HepG2 (cell line): ENCODE data around the gene BRCA1. TPM values are rescaled to one million over a fixed set of nuclear protein-coding genes. Genes with fewer than 3 reads are reported as not detected.

Source experiments
- JARID2 ChIP-seq: sonication (generic); formaldehyde crosslinking; IDR thresholded peaks from 2 replicates; pipeline ENCODE4 v1.8.1; 2023; ENCODE audit warnings: missing genetic modification reagents, inconsistent platforms; ENCODE audit not compliant: insufficient replicate concordance
- PCBP1 ChIP-seq: fragments of 200-400 bp; formaldehyde crosslinking; IDR thresholded peaks from 2 replicates; pipeline ENCODE4 v1.6.1; 2017; ENCODE audit warnings: mild to moderate bottlenecking, low read depth, low read length, borderline replicate concordance
- PCBP2 ChIP-seq: fragments of 200-400 bp; formaldehyde crosslinking; optimal IDR thresholded peaks from 2 replicates; pipeline ENCODE3; 2018; ENCODE audit warnings: low read length, low read depth; ENCODE audit not compliant: poor library complexity, severe bottlenecking
- PHF5A ChIP-seq: IDR thresholded peaks from one replicate; pipeline ENCODE4 v1.6.1; 2018; ENCODE audit warnings: low read depth, missing genetic modification reagents; ENCODE audit not compliant: unreplicated experiment
- PRDM15 ChIP-seq: sonication (generic); formaldehyde crosslinking; IDR thresholded peaks from 2 replicates; pipeline ENCODE4 v1.4.0; 2020; ENCODE audit warnings: missing genetic modification reagents
- SMYD3 ChIP-seq: sonication (generic); formaldehyde crosslinking; IDR thresholded peaks from 2 replicates; pipeline ENCODE4 v1.8.1; 2023; ENCODE audit warnings: mild to moderate bottlenecking, missing genetic modification reagents
- SP4 ChIP-seq: sonication (generic); formaldehyde crosslinking; IDR thresholded peaks from 2 replicates; pipeline ENCODE4 v1.8.1; 2023; ENCODE audit warnings: mild to moderate bottlenecking, missing genetic modification reagents
- ZBTB8A ChIP-seq: sonication (generic); formaldehyde crosslinking; IDR thresholded peaks from 2 replicates; pipeline ENCODE4 v1.4.0; 2020; ENCODE audit warnings: mild to moderate bottlenecking, low read depth, missing genetic modification reagents, borderline replicate concordance
- ZIK1 ChIP-seq: sonication (generic); formaldehyde crosslinking; IDR thresholded peaks from 2 replicates; pipeline ENCODE4 v1.5.0; 2020; ENCODE audit warnings: mild to moderate bottlenecking, low read depth, missing genetic modification reagents, borderline replicate concordance
- ZNF280D ChIP-seq: sonication (generic); formaldehyde crosslinking; IDR thresholded peaks from 2 replicates; pipeline ENCODE4 v1.5.1; 2020; ENCODE audit warnings: mild to moderate bottlenecking, missing genetic modification reagents
- ZNF749 ChIP-seq: sonication (generic); formaldehyde crosslinking; IDR thresholded peaks from 2 replicates; pipeline ENCODE4 v1.8.0; 2022; ENCODE audit warnings: mild to moderate bottlenecking, missing genetic modification reagents, moderate library complexity, borderline replicate concordance
- polyA plus RNA-seq, 8 experiments: library from polyadenylated mRNA; depleted of rRNA in 3 of 8; stranded (reverse) in 7 of 8; unstranded in 1 of 8; fragments of >200 nt; fragmentation: Illumina TruSeq in 4 of 8; extraction: Trizol in 4 of 8; gene quantifications; 2 replicates each; pipeline versions ENCODE4 v1.2.1 to v1.2.3, GENCODE V29; 2011 to 2016; ENCODE audit warnings: low read depth in 4 of 8, missing spikeins in 1 of 8, mixed read lengths in 1 of 8; ENCODE audit not compliant: insufficient read depth in 1 of 8
- total RNA-seq, 5 experiments: library from RNA; depleted of rRNA; stranded (reverse); fragments of >200 nt; fragmentation: Illumina TruSeq; extraction: Trizol; gene quantifications; 2 replicates each; pipeline ENCODE4 v1.2.3, GENCODE V29; 2016; ENCODE audit warnings: low read depth in 1 of 5
- TF ChIP-seq, protein P1 (sequence below): sonication (generic); formaldehyde crosslinking; IDR thresholded peaks from 2 replicates; pipeline ENCODE4 v1.5.0; 2020; ENCODE audit warnings: mild to moderate bottlenecking, missing genetic modification reagents, borderline replicate concordance

The BRCA1 gene
- total and polyA plus RNA-seq, 2 of the 13 experiments (the other 11 are each of a cell fraction or from before 2014, with no cell fraction given) = 13.3 to 37.5 TPM

DNA sequence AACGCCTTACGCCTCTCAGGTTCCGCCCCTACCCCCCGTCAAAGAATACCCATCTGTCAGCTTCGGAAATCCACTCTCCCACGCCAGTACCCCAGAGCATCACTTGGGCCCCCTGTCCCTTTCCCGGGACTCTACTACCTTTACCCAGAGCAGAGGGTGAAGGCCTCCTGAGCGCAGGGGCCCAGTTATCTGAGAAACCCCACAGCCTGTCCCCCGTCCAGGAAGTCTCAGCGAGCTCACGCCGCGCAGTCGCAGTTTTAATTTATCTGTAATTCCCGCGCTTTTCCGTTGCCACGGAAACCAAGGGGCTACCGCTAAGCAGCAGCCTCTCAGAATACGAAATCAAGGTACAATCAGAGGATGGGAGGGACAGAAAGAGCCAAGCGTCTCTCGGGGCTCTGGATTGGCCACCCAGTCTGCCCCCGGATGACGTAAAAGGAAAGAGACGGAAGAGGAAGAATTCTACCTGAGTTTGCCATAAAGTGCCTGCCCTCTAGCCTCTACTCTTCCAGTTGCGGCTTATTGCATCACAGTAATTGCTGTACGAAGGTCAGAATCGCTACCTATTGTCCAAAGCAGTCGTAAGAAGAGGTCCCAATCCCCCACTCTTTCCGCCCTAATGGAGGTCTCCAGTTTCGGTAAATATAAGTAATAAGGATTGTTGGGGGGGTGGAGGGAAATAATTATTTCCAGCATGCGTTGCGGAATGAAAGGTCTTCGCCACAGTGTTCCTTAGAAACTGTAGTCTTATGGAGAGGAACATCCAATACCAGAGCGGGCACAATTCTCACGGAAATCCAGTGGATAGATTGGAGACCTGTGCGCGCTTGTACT lies at the start of gene BRCA1 (continued):
- no peak for TF ChIP-seq PRDM15
- no peak for TF ChIP-seq ZIK1
- no peak for TF ChIP-seq PCBP1
- no peak; the same call in 1 of the 2 replicates for TF ChIP-seq ZNF749 (CRISPR knock-in tag)
- TF ChIP-seq ZBTB8A (CRISPR knock-in tag) = no peak
- TF ChIP-seq, protein P1, sequence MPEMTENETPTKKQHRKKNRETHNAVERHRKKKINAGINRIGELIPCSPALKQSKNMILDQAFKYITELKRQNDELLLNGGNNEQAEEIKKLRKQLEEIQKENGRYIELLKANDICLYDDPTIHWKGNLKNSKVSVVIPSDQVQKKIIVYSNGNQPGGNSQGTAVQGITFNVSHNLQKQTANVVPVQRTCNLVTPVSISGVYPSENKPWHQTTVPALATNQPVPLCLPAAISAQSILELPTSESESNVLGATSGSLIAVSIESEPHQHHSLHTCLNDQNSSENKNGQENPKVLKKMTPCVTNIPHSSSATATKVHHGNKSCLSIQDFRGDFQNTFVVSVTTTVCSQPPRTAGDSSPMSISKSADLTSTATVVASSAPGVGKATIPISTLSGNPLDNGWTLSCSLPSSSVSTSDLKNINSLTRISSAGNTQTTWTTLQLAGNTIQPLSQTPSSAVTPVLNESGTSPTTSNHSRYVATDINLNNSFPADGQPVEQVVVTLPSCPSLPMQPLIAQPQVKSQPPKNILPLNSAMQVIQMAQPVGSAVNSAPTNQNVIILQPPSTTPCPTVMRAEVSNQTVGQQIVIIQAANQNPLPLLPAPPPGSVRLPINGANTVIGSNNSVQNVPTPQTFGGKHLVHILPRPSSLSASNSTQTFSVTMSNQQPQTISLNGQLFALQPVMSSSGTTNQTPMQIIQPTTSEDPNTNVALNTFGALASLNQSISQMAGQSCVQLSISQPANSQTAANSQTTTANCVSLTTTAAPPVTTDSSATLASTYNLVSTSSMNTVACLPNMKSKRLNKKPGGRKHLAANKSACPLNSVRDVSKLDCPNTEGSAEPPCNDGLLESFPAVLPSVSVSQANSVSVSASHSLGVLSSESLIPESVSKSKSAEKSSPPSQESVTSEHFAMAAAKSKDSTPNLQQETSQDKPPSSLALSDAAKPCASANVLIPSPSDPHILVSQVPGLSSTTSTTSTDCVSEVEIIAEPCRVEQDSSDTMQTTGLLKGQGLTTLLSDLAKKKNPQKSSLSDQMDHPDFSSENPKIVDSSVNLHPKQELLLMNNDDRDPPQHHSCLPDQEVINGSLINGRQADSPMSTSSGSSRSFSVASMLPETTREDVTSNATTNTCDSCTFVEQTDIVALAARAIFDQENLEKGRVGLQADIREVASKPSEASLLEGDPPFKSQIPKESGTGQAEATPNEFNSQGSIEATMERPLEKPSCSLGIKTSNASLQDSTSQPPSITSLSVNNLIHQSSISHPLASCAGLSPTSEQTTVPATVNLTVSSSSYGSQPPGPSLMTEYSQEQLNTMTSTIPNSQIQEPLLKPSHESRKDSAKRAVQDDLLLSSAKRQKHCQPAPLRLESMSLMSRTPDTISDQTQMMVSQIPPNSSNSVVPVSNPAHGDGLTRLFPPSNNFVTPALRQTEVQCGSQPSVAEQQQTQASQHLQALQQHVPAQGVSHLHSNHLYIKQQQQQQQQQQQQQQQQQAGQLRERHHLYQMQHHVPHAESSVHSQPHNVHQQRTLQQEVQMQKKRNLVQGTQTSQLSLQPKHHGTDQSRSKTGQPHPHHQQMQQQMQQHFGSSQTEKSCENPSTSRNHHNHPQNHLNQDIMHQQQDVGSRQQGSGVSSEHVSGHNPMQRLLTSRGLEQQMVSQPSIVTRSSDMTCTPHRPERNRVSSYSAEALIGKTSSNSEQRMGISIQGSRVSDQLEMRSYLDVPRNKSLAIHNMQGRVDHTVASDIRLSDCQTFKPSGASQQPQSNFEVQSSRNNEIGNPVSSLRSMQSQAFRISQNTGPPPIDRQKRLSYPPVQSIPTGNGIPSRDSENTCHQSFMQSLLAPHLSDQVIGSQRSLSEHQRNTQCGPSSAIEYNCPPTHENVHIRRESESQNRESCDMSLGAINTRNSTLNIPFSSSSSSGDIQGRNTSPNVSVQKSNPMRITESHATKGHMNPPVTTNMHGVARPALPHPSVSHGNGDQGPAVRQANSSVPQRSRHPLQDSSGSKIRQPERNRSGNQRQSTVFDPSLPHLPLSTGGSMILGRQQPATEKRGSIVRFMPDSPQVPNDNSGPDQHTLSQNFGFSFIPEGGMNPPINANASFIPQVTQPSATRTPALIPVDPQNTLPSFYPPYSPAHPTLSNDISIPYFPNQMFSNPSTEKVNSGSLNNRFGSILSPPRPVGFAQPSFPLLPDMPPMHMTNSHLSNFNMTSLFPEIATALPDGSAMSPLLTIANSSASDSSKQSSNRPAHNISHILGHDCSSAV (CRISPR knock-in tag) = no peak
- 0 out of 2 replicates have a peak, but pooled peaks have one; percentile 27 for TF ChIP-seq SMYD3
- TF ChIP-seq PCBP2 = no peak
- peak; percentile 56 for TF ChIP-seq PHF5A (CRISPR knock-in tag)
- no peak for TF ChIP-seq JARID2
- peak; percentile 94 for TF ChIP-seq SP4 (CRISPR knock-in tag)
- TF ChIP-seq ZNF280D (CRISPR knock-in tag) = peak; percentile 75; the same call in 1 of the 2 replicates
